K562 (cell line): Measurements from ENCODE around the gene LASP1NB.

Experiments used
- BRF2 ChIP-seq: IDR thresholded peaks from 3 replicates; pipeline ENCODE4 v1.6.1; 2011; ENCODE audit warnings: borderline replicate concordance, mild to moderate bottlenecking; ENCODE audit not compliant: insufficient read length, insufficient read depth
- CTCF ChIP-seq, 3 experiments: IDR thresholded peaks in 2 of 3; conservative IDR thresholded peaks in 1 of 3; 2 replicates each; pipeline ENCODE4 v1.5.1; 2011 to 2012; ENCODE audit warnings: low read length in 3 of 3, mild to moderate bottlenecking in 3 of 3, control low read depth in 2 of 3, improper control_type of control experiment in 1 of 3, inconsistent platforms in 1 of 3, low read depth in 1 of 3, mixed read lengths in 1 of 3, moderate library complexity in 1 of 3; ENCODE audit not compliant: insufficient read depth in 2 of 3
- IRF2 ChIP-seq: sonication (generic); formaldehyde crosslinking; IDR thresholded peaks from 2 replicates; pipeline ENCODE4 v1.8.1; 2022; ENCODE audit warnings: mild to moderate bottlenecking, missing genetic modification reagents
- MLX ChIP-seq, 2 experiments: fragments of 450-650 bp in 1 of 2; sonication (generic) in 1 of 2; formaldehyde crosslinking; conservative IDR thresholded peaks; 2 replicates each; pipeline versions ENCODE4 v1.4.0 to v1.8.1; 2020 to 2022; ENCODE audit warnings: mild to moderate bottlenecking in 1 of 2, missing genetic modification reagents in 1 of 2
- SMC3 ChIP-seq: conservative IDR thresholded peaks from 2 replicates; pipeline ENCODE4 v1.6.1; 2011; ENCODE audit warnings: low read depth, low read length, improper control_type of control experiment; ENCODE audit not compliant: insufficient read depth
- TF ChIP-seq, protein P1 (sequence below), 2 experiments: fragments of 450-650 bp in 1 of 2; sonication (generic) in 1 of 2; formaldehyde crosslinking in 1 of 2; IDR thresholded peaks in 1 of 2; conservative IDR thresholded peaks in 1 of 2; 2 replicates each; pipeline versions ENCODE4 v1.6.1 to v1.8.1; 2016 to 2023; ENCODE audit warnings: mild to moderate bottlenecking in 2 of 2, moderate library complexity in 2 of 2, inconsistent platforms in 1 of 2, missing genetic modification reagents in 1 of 2
- TF ChIP-seq, protein P2 (sequence below): sonication (generic); formaldehyde crosslinking; IDR thresholded peaks from 2 replicates; pipeline ENCODE4 v1.8.0; 2022; ENCODE audit warnings: missing genetic modification reagents, mild to moderate bottlenecking, borderline replicate concordance

- TF ChIP-seq BRF2, result no peak
- no peak for TF ChIP-seq MLX (CRISPR knock-in tag; conservative IDR thresholded peaks at IDR 0.05)
- TF ChIP-seq IRF2 (CRISPR knock-in tag), result no peak
- TF ChIP-seq, protein P1, sequence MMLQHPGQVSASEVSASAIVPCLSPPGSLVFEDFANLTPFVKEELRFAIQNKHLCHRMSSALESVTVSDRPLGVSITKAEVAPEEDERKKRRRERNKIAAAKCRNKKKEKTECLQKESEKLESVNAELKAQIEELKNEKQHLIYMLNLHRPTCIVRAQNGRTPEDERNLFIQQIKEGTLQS (IDR thresholded peaks at IDR 0.05), result no peak
- TF ChIP-seq, protein P1 (CRISPR knock-in tag; conservative IDR thresholded peaks at IDR 0.05), result no peak
- TF ChIP-seq, protein P2, sequence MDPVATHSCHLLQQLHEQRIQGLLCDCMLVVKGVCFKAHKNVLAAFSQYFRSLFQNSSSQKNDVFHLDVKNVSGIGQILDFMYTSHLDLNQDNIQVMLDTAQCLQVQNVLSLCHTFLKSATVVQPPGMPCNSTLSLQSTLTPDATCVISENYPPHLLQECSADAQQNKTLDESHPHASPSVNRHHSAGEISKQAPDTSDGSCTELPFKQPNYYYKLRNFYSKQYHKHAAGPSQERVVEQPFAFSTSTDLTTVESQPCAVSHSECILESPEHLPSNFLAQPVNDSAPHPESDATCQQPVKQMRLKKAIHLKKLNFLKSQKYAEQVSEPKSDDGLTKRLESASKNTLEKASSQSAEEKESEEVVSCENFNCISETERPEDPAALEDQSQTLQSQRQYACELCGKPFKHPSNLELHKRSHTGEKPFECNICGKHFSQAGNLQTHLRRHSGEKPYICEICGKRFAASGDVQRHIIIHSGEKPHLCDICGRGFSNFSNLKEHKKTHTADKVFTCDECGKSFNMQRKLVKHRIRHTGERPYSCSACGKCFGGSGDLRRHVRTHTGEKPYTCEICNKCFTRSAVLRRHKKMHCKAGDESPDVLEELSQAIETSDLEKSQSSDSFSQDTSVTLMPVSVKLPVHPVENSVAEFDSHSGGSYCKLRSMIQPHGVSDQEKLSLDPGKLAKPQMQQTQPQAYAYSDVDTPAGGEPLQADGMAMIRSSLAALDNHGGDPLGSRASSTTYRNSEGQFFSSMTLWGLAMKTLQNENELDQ (CRISPR knock-in tag), result no peak
- TF ChIP-seq CTCF (IDR thresholded peaks at IDR 0.05 in 2 of 3, conservative IDR thresholded peaks at IDR 0.05 in 1 of 3; ENCODE audit: insufficient read depth in 2 of 3, low read depth in 1 of 3, low read length in 3 of 3), result no peak
- no peak for TF ChIP-seq SMC3
These were observed 3.5 kb upstream of the LASP1NB start for GRCh38 chr17:38921756-38922411.
